GM12892 (cell line): ENCODE data around the gene ZNF584.

Experiments
- POLR2A ChIP-seq: IDR thresholded peaks from 2 replicates; pipeline ENCODE4 v1.6.1; 2011; ENCODE audit warnings: low read depth, low read length, control low read depth
- POLR2AphosphoS5 ChIP-seq: IDR thresholded peaks from 2 replicates; pipeline ENCODE4 v1.6.1; 2011; ENCODE audit warnings: low read depth, low read length, control low read depth

- TF ChIP-seq POLR2A (no peak), POLR2AphosphoS5 (no peak)
Observed at GRCh38 chr19:58450856-58451357, 42.5 kb downstream of the ZNF584 start.
